Activated CD4-positive, alpha-beta T cell treated with anti-CD3 and anti-CD28 coated beads, Interleukin-10, Interleukin-2, amounts not matched to agents 100 ng/mL and 50 ng/mL, durations not matched to agents 16 hours and 8 hours (primary cell): ENCODE measurements around the gene TIMELESS.
"Not testable (repeated sequence)": the region's sequence is repeated elsewhere in the genome, so short reads cannot be mapped to it uniquely, and the experiment has no call there.

Source experiments
- DNase-seq: peaks from one replicate; pipeline ENCODE4 v3.0.0-alpha.2; 2020

TIMELESS gene, protein sequence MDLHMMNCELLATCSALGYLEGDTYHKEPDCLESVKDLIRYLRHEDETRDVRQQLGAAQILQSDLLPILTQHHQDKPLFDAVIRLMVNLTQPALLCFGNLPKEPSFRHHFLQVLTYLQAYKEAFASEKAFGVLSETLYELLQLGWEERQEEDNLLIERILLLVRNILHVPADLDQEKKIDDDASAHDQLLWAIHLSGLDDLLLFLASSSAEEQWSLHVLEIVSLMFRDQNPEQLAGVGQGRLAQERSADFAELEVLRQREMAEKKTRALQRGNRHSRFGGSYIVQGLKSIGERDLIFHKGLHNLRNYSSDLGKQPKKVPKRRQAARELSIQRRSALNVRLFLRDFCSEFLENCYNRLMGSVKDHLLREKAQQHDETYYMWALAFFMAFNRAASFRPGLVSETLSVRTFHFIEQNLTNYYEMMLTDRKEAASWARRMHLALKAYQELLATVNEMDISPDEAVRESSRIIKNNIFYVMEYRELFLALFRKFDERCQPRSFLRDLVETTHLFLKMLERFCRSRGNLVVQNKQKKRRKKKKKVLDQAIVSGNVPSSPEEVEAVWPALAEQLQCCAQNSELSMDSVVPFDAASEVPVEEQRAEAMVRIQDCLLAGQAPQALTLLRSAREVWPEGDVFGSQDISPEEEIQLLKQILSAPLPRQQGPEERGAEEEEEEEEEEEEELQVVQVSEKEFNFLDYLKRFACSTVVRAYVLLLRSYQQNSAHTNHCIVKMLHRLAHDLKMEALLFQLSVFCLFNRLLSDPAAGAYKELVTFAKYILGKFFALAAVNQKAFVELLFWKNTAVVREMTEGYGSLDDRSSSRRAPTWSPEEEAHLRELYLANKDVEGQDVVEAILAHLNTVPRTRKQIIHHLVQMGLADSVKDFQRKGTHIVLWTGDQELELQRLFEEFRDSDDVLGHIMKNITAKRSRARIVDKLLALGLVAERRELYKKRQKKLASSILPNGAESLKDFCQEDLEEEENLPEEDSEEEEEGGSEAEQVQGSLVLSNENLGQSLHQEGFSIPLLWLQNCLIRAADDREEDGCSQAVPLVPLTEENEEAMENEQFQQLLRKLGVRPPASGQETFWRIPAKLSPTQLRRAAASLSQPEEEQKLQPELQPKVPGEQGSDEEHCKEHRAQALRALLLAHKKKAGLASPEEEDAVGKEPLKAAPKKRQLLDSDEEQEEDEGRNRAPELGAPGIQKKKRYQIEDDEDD

DNA sequence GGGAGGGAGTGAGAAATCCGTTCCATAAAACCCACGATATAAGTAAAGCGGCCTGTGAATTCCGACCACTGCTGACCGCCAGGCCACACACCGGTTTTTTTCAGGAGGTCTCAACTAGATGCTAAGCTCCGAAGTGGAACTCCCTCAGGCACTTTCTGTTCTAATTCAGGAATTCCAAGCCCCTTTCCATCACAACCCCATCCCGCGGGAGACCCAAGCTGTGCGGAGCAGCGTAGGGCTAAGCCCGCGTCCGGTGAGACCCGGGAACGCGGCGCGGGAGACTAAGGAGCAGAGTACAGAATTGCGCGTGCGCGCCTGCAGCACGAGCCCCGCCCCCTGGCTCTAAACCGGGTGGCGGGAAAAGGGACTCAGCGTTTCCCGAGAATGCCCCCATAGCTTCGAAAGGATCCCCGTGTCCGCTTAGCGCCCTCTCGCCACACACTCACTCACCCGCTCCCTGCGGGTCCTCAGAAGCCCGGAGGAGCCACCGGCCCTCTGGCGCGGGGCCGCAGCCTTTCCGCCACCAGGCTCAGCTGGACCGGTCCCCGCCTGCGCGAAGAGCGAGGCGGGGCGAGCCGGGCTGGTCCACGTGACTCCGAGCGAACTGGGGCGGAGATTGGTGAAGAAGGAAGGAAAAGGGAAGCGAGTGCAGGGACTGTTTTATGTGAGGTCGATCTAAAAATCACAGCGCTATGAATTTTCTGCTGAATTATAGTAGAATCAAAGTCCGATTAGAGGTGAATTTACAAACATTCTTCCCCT lies at the start of gene TIMELESS:
TIMELESS (minus strand) TSS at position 567 of the 762 bp plus-strand sequence. CDS start 15,256 bp downstream, outside the sequence.
- peak; percentile 91 for DNase-seq

DNA sequence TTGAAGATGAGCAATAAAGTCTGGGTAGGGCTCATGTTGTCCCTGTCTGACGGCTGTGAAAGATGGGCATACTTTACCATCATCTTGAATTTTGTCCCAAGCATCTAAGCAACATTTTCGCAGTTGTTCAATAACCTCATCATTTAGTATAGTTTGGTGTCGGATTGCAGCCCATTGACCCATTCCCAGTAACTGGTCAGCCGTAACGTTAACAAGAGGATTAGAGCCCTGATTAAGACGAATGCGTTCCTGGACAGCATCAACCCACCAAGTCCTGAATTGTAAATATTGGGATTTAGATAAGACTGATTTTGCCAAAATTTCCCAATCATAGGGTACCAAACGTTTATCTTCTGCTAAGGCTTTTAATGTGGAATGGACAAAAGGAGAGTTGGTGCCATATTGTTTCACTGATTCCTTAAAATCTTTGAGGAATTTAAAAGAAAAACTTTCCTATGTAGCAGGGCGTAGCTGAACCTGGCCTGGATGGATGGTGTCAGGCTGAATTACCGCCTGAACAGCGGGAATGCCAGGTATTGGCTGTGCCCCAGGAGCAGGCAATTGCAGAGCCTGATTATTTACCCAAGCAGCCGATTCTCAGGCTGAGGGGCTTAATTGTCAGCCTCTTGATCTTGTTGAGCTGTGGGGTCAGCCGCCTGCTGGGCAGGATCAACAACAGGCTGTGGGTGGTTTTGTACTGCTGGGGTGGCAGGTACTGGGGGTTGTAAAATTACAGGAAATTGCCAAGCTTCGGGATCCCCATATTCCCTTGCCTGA lies 49.1 kb upstream of the TIMELESS start:
- DNase-seq: not testable (repeated sequence)

GRCh38 chr12:56496704-56497103 lies 47.5 kb upstream of the TIMELESS start:
- DNase-seq: peak; percentile 52

DNA sequence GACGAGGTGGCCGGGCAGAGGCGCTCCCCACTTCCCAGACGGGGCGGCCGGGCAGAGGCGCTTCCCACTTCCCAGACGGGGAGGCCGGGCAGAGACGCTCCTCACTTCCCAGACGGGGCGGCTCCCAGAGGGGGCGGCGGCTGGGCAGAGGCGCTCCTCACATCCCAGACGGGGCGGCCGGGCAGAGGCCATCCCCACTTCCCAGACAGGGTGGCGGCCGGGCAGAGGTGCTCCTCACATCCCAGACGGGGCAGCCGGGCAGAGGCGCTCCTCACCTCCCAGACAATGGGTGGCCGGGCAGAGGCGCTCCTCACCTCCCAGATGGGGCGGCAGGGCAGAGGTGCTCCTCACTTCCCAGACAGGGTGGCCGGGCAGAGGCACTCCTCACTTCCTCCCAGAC lies 45.3 kb upstream of the TIMELESS start:
- not testable (repeated sequence) for DNase-seq

- DNase-seq: not testable (repeated sequence)
These were observed 44.8 kb upstream of the TIMELESS start for GRCh38 chr12:56494106-56494415.

DNA sequence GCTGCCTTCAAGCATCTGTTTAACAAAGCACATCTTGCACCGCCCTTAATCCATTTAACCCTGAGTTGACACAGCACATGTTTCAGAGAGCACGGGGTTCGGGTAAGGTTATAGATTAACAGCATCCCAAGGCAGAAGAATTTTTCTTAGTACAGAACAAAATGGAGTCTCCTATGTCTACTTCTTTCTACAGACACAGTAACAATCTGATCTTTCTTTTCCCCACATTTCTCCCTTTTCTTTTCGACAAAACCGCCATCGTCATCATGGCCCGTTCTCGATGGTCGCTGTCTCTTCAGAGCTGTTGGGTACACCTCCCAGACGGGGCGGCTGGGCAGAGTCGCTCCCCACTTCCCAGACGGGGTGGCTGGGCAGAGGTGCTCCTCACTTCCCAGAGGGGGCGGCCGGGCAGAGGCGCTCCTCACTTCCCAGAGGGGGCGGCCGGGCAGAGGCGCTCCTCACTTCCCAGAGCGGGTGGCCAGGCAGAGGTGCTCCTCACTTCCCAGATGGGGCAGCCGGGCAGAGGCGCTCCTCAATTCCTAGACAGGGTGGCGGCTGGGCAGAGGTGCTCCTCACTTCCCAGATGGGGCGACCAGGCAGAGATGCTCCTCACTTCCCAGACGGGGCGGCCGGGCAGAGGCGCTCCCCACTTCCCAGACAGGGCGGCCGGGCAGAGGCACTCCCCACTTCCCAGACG lies 44.3 kb upstream of the TIMELESS start:
- DNase-seq: not testable (repeated sequence)

DNA sequence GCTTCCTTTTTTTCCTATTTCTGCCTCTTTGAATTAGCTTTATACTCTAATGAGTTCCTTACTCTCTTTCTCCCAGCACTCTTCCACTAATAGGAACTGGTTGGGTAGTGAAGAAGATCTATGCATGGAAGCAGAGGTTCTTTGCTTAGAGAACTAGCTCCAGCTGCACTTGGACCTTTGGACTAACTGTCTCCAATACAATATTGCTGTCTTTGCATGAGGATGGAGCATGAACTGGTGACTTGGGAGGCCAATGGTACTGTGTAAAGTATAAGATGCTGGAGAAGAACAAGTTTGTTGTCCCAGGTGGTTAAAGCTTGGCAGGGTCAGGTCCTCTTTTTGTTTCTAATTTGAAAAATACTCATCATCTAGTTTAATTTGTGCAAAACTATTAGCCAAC lies 41.1 kb upstream of the TIMELESS start:
- no peak for DNase-seq

DNA sequence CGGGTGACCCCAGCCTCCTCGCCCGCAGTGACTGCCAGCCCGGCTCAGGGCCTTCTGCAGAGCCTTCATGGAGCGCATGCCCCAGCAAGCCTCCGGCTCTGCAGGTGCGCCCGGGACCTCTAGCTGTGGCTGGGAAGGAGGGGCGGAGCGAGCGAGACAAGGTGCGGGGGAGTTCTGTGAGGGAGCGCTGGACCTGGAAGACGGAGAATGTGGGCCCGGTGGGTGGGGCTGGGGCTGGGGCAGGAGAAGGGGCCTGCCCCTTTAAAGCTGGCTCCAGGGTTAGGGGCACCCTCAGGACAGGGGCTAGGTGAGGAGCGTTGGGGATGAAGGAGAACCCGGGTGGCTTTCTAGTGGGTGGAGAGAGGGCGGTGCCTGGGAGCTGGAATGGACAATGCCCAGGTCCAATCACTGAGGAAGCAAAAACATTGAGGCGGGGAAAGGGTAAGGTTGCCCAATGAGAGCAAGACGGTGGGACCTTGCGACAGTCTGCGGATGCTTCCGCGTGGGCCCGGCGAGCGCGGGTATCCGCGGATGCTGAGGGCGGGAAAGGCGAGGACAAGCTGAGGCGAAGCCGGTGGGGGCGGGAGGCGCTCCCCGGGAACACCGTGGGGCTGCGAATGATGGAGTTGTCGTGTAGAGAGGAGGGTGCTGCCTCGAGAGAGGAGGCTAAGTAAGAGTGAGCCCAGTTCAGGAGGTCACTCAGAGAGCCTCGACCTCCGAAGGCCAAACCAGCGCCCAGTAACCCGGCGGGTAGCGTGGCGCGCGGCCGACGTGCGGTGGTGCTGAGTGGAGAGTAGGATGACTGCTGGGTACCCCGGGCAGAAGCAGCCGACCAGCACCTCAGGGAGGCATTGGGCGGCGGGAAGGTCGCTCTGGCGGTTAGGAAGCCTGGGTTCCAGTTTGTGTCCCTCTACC lies 39.1 kb upstream of the TIMELESS start, which contains the start of gene GLS2:
GLS2 (minus strand) TSS at position 121 of the 915 bp plus-strand sequence; CDS start at position 78, 43 bp downstream.
- peak; percentile 58 for DNase-seq

DNA sequence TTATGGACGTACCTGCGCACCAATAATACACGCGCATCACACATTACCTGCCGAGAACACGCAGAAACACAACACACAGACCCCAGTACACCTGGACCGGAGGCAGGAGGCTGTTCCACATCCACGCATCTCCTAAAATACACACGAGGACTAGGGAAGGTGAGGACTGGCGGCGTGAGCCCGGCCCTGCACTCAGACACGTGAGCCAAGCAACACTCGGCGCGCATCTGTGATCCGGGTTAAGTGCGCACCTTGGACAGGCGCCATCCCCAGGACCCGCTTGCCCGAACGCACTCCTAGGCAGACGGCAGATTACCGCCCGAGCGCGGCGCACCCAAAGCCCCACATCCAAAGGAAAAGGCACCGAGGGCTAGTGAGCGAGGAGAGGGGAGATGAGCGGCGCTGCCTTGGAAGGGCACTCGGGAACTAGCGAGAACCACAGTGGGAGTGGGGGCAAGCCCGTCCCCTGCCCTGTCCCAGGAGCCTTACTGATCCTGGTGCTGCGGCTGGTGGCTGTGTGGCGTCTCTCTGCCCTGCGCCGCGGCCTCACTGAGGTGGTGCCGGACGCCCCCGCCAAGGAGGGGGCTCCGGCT lies 38.3 kb upstream of the TIMELESS start:
- DNase-seq: no peak

DNA sequence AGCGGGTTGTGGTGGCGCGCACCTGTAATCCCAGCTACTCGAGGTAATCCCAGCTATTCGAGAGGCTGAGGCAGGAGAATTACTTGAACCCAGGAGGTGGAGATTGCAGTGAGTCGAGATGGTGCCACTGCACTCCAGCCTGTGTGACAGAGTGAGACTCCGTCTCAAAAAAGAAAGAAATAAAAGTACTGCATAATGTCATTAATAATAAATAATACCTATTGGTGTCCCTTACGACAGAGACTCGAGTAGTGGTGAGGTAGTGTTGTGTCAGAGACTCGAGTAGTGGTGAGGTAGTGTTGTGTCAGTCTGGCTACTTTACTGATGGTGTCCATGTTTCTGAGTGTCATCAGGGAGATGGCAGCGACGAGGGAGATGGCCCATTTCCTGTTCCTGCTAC lies 37.5 kb upstream of the TIMELESS start:
- no peak for DNase-seq

GRCh38 chr12:56484566-56484965 lies 35.3 kb upstream of the TIMELESS start:
- DNase-seq: no peak

DNA sequence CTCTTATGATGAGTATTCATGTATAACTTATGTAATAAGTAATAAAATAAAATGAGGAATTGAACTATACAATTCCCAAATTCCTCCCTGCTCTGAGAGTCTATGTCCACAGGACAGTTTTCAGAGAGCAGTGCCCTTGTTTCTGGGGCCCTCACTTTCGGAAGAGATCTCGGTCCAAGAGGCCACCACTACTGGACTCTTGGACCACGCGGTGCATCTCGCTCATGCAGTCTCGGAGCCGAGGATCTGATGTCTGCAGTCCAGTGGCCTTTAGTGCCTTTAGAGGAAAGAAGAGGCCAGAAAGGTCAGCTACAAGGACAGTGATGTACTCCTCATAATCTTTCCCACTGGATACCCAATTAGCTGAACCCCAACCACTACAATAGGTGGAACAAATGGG lies 30.4 kb upstream of the TIMELESS start:
- DNase-seq: no peak

DNA sequence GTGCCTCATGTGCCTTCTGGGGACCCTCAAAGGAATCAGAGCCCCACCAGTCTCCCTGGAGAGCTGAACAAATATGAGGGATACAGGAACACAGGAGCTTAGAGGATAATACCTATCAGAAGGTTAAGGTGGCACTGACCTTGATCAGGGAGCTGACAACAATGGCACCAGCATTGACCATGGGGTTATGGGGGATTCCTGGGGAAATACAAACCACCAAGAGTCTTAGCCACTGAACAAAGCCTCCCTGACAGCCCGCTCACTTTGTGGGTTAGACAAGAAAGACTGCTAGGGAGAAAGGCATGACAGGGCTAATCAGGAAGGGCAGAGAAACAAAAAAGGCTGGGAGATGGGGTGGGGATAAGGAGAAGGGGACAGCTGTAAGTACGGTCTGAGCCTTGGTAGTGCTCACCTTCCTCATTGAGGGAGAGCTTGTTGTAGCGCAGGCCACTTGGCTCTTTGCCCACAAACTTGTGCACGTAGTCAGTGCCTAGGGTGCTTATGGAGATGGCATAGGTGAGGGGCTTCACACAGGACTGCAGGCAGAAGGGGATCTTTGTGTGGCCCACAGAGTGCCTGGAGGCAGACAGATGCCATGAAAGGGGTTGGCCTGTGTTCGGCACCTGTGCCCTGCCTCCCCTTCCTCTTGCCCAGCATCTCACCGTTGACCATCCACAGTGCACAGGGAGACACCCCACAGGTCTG lies 28.4 kb upstream of the TIMELESS start:
- no peak for DNase-seq

- DNase-seq: no peak
These were observed 27.8 kb upstream of the TIMELESS start for GRCh38 chr12:56476972-56477432.

GRCh38 chr12:56476143-56476542 lies 26.9 kb upstream of the TIMELESS start:
- no peak for DNase-seq

DNA sequence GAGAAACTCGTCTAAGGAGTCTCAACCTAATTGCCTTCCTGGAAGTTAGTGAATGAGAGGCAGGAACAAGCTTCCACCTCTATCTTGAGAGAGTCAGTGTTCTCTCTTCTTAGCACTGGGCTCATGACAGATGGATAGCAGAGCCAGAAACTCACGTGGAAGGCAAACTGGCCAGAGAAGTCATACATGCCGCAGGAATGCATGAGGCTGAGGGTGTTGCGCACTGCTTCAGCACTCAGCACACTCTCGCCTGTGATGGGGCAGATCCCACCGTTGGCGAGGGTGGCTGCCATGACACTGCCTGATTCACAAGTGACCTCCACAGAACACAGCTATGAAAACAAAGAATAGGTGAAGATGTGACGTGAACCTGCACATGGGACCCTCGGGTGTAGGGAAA lies 25.2 kb upstream of the TIMELESS start:
- DNase-seq: no peak

DNA sequence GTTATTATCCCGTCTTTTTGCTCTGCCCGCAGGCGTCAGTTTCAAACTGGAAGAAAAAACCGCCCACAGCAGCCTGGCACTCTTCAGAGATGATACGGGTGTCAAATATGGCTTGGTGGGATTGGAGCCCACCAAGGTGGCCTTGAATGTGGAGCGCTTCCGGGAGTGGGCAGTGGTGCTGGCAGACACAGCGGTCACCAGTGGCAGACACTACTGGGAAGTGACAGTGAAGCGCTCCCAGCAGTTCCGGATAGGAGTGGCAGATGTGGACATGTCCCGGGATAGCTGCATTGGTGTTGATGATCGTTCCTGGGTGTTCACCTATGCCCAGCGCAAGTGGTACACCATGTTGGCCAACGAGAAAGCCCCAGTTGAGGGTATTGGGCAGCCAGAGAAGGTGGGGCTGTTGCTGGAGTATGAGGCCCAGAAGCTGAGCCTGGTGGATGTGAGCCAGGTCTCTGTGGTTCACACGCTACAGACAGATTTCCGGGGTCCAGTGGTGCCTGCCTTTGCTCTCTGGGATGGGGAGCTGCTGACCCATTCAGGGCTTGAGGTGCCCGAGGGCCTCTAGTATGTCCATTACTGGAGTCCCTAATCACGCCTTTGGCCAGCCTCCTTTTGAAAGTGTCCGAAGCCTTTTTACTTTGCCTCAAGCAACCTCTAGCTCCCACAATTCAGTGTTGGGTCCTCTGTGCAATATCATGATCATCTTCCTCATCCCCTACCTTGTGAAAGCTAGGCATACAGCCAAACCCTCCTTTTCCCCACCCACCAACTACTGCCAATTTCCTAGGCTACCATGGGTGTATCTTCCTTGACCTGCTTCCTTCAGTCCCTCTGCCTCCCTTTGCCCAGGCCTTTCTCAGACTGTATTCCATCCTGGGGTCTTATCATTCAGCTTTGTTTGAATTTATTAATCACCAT lies 20.0 kb upstream of the TIMELESS start:
- peak; percentile 20 for DNase-seq
